Karpas-422 (cell line): ENCODE measurements around the gene SCFD2. TPM values are rescaled to one million over a fixed set of nuclear protein-coding genes. Genes with fewer than 3 reads are reported as not detected.

Experiments
- DNase-seq: peaks from one replicate; pipeline ENCODE4 v3.0.0-alpha.2; 2015
- H2AFZ ChIP-seq: fragments of 200-600 bp; sonication (generic); 2 replicates; pipeline ENCODE4 v1.6.1; 2014; ENCODE audit warnings: antibody characterized with exemption, low read length, mixed read lengths
- H3K27ac ChIP-seq: fragments of 200-600 bp; sonication (generic); 2 replicates; pipeline ENCODE4 v1.5.1; 2014; ENCODE audit warnings: mild to moderate bottlenecking, low read length, moderate library complexity
- H3K27me3 ChIP-seq: fragments of 200-600 bp; sonication (generic); 2 replicates; pipeline ENCODE4 v1.6.1; 2014; ENCODE audit warnings: low read length, mixed read lengths
- H3K36me3 ChIP-seq: fragments of 200-600 bp; sonication (generic); 2 replicates; pipeline ENCODE4 v1.6.1; 2014; ENCODE audit warnings: low read length, mixed read lengths; ENCODE audit not compliant: insufficient read depth
- H3K4me1 ChIP-seq: fragments of 200-600 bp; sonication (generic); 2 replicates; pipeline ENCODE4 v1.6.1; 2014; ENCODE audit warnings: mild to moderate bottlenecking, low read length, mixed read lengths
- H3K4me2 ChIP-seq: fragments of 200-600 bp; sonication (generic); 2 replicates; pipeline ENCODE4 v1.6.1; 2014; ENCODE audit warnings: low read length, low read depth, mild to moderate bottlenecking; ENCODE audit not compliant: poor library complexity, severe bottlenecking
- H3K4me3 ChIP-seq: fragments of 200-600 bp; sonication (generic); 2 replicates; pipeline ENCODE4 v1.5.1; 2014; ENCODE audit warnings: mild to moderate bottlenecking, antibody characterized with exemption, low read length, mixed read lengths
- H3K79me2 ChIP-seq: fragments of 200-600 bp; sonication (generic); 2 replicates; pipeline ENCODE4 v1.6.1; 2014; ENCODE audit warnings: mild to moderate bottlenecking, low read length, mixed read lengths
- H3K9ac ChIP-seq: fragments of 200-600 bp; sonication (generic); 2 replicates; pipeline ENCODE4 v1.6.0; 2014; ENCODE audit warnings: low read length
- H3K9me2 ChIP-seq: fragments of 200-600 bp; sonication (generic), shearing (Covaris generic); replicated peaks from 2 replicates; pipeline ENCODE4 v1.6.0; 2014; ENCODE audit warnings: mild to moderate bottlenecking, low read length, moderate library complexity; ENCODE audit not compliant: insufficient read depth
- H3K9me3 ChIP-seq: fragments of 300-700, 200-600 bp; sonication (generic); 2 replicates; pipeline ENCODE4 v1.6.1; 2014; ENCODE audit warnings: low read length, mixed read lengths
- H4K20me1 ChIP-seq: fragments of 200-600 bp; sonication (generic); 2 replicates; pipeline ENCODE4 v1.6.1; 2014; ENCODE audit warnings: mild to moderate bottlenecking, antibody characterized with exemption, low read length, low read depth; ENCODE audit not compliant: insufficient read depth
- total RNA-seq: library from RNA; depleted of rRNA; stranded (reverse); fragments of >200 nt; shearing (Covaris generic); gene quantifications from 2 replicates; pipeline ENCODE4 v1.2.3, GENCODE V29; 2014; ENCODE audit warnings: low replicate concordance

SCFD2 gene
- total RNA-seq, 1 experiment from 2014 or later = 28.5 TPM

GRCh38 chr4:52861879-52862616 is 503.8 kb downstream of the SCFD2 start, which contains the start of gene RASL11B:
Gene RASL11B (plus strand): TSS chr4:52862317. CDS start chr4:52862508, 191 bp downstream.
- Histone ChIP-seq H3K9me3 (no peaks in the 10 kb centered on the region), H3K4me3 (no peak within 1 kb of the TSS), H3K27ac (no peak within 1 kb of the TSS), H3K9ac (no peak within 1 kb of the TSS), H3K4me2 (no peak within 1 kb of the TSS), H3K9me2 (no peaks in the 10 kb centered on the region), H3K4me1 (no peaks in the 10 kb centered on the region), H3K79me2 (no peaks in the 10 kb centered on the region), H3K36me3 (no peaks in the 10 kb centered on the region), H3K27me3 (no peaks in the 10 kb centered on the region), H4K20me1 (no peaks in the 10 kb centered on the region), H2AFZ (no peak within 1 kb of the TSS)
- DNase-seq = no peak

- H3K9me3 ChIP-seq = no peaks in the 10 kb centered on the region
- no peaks in the 10 kb centered on the region for H3K27me3 ChIP-seq
- H3K27ac ChIP-seq = no peak overlapping the region
- no peaks in the 10 kb centered on the region for H3K79me2 ChIP-seq
- H3K36me3 ChIP-seq = no peaks in the 10 kb centered on the region
- no peak overlapping the region for H3K4me3 ChIP-seq
- H3K4me1 ChIP-seq = no peaks in the 10 kb centered on the region
- H3K9me2 ChIP-seq = no peaks in the 10 kb centered on the region
- no peak overlapping the region for H3K9ac ChIP-seq
- no peaks in the 10 kb centered on the region for H4K20me1 ChIP-seq
- no peak overlapping the region for H3K4me2 ChIP-seq
- H2AFZ ChIP-seq = no peak overlapping the region
- no peak for DNase-seq
Measured at GRCh38 chr4:52861171-52861823, 504.6 kb downstream of the SCFD2 start.

- Histone ChIP-seq H3K27me3 (no peaks in the 10 kb centered on the region), H3K4me2 (no peak overlapping the region), H3K9me2 (no peaks in the 10 kb centered on the region), H3K9me3 (no peaks in the 10 kb centered on the region), H2AFZ (no peak overlapping the region), H3K9ac (no peak overlapping the region), H3K79me2 (no peaks in the 10 kb centered on the region), H3K27ac (no peak overlapping the region), H3K4me3 (no peak overlapping the region), H4K20me1 (no peaks in the 10 kb centered on the region), H3K36me3 (no peaks in the 10 kb centered on the region), H3K4me1 (no peaks in the 10 kb centered on the region)
- no peak for DNase-seq
Measured at GRCh38 chr4:52860361-52860760, 505.5 kb downstream of the SCFD2 start.

GRCh38 chr4:52856801-52857200 is 509.1 kb downstream of the SCFD2 start:
- Histone ChIP-seq H3K9me3 (no peaks in the 10 kb centered on the region), H3K4me2 (no peak overlapping the region), H3K79me2 (no peaks in the 10 kb centered on the region), H3K4me1 (no peaks in the 10 kb centered on the region), H3K27me3 (no peaks in the 10 kb centered on the region), H3K4me3 (no peak overlapping the region), H3K27ac (no peak overlapping the region), H4K20me1 (no peaks in the 10 kb centered on the region), H3K9me2 (no peaks in the 10 kb centered on the region), H3K9ac (no peak overlapping the region), H2AFZ (no peak overlapping the region), H3K36me3 (no peaks in the 10 kb centered on the region)
- DNase-seq = no peak

- DNase-seq = no peak
Measured at GRCh38 chr4:52853351-52853750, 512.5 kb downstream of the SCFD2 start.

GRCh38 chr4:52852711-52853110 is 513.1 kb downstream of the SCFD2 start:
- H3K9ac ChIP-seq = no peak overlapping the region
- no peaks in the 10 kb centered on the region for H4K20me1 ChIP-seq
- H3K36me3 ChIP-seq = no peaks in the 10 kb centered on the region
- no peaks in the 10 kb centered on the region for H3K79me2 ChIP-seq
- no peak overlapping the region for H3K4me3 ChIP-seq
- no peaks in the 10 kb centered on the region for H3K9me3 ChIP-seq
- H3K27ac ChIP-seq = no peak overlapping the region
- no peak for DNase-seq
- no peaks in the 10 kb centered on the region for H3K9me2 ChIP-seq
- no peaks in the 10 kb centered on the region for H3K27me3 ChIP-seq
- H3K4me1 ChIP-seq = no peaks in the 10 kb centered on the region
- no peak overlapping the region for H2AFZ ChIP-seq
- H3K4me2 ChIP-seq = no peak overlapping the region

More at GRCh38 chr4:52853351-52853750, 512.5 kb downstream of the SCFD2 start:
- no peak overlapping the region for H3K4me2 ChIP-seq
- no peaks in the 10 kb centered on the region for H3K36me3 ChIP-seq
- H3K79me2 ChIP-seq = no peaks in the 10 kb centered on the region
- no peaks in the 10 kb centered on the region for H3K4me1 ChIP-seq
- no peaks in the 10 kb centered on the region for H4K20me1 ChIP-seq
- H3K27me3 ChIP-seq = no peaks in the 10 kb centered on the region
- H3K9me3 ChIP-seq = no peaks in the 10 kb centered on the region
- no peaks in the 10 kb centered on the region for H3K9me2 ChIP-seq
- no peak overlapping the region for H3K9ac ChIP-seq
- H3K27ac ChIP-seq = no peak overlapping the region
- H2AFZ ChIP-seq = no peak overlapping the region
- H3K4me3 ChIP-seq = no peak overlapping the region

- Histone ChIP-seq H3K9me3 (no peaks in the 10 kb centered on the region), H3K36me3 (no peaks in the 10 kb centered on the region), H3K4me3 (no peak overlapping the region), H3K4me1 (no peaks in the 10 kb centered on the region), H3K9me2 (no peaks in the 10 kb centered on the region), H2AFZ (no peak overlapping the region), H3K79me2 (no peaks in the 10 kb centered on the region), H3K4me2 (no peak overlapping the region), H4K20me1 (no peaks in the 10 kb centered on the region), H3K27ac (no peak overlapping the region), H3K9ac (no peak overlapping the region), H3K27me3 (no peaks in the 10 kb centered on the region)
- no peak for DNase-seq
Measured at GRCh38 chr4:52852041-52852440, 513.8 kb downstream of the SCFD2 start.

- no peak for DNase-seq
- Histone ChIP-seq H3K27ac (no peak overlapping the region), H4K20me1 (no peaks in the 10 kb centered on the region), H3K36me3 (no peaks in the 10 kb centered on the region), H3K4me1 (no peaks in the 10 kb centered on the region), H3K27me3 (no peaks in the 10 kb centered on the region), H2AFZ (no peak overlapping the region), H3K4me2 (no peak overlapping the region), H3K79me2 (no peaks in the 10 kb centered on the region), H3K9me2 (no peaks in the 10 kb centered on the region), H3K4me3 (no peak overlapping the region), H3K9me3 (no peaks in the 10 kb centered on the region), H3K9ac (no peak overlapping the region)
Measured at GRCh38 chr4:52850406-52851124, 515.3 kb downstream of the SCFD2 start.
